Fibroblast of lung (primary cell): Measurements from ENCODE around the gene ASCC3.

Experiments
- EZH2 ChIP-seq: IDR thresholded peaks from 2 replicates; pipeline ENCODE4 v1.5.1; 2012; ENCODE audit warnings: low read length, control low read depth, mild to moderate bottlenecking; ENCODE audit errors: missing control alignments
- TF ChIP-seq, protein P1 (sequence below), 2 donors: IDR thresholded peaks in 1 of 2; conservative IDR thresholded peaks in 1 of 2; 1 replicate in 1 of 2; 2 replicates in 1 of 2; pipeline ENCODE4 v1.5.1; 2011 to 2012; ENCODE audit warnings: low read length in 2 of 2, control low read depth in 1 of 2, inconsistent platforms in 1 of 2, low read depth in 1 of 2, mild to moderate bottlenecking in 1 of 2

DNA sequence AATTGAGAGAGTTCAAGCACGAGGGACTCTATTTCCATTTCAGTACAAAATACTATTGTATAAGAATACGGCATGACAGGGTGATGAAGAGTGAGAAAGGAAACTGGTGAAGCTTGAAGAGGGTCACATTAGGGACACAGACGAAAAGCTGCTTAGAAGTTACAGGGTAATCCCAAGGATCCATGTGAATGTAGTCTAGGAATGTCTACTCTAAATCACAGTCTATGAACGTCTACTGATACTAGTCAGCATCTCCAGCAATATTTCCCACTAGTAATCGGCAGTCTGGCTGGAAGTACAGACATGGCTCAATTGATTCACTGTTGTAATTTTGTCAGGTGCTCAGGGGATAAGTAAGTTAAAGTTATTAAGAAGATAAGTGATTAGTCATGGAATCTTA lies 156.4 kb downstream of the ASCC3 start:
- TF ChIP-seq, protein P1, sequence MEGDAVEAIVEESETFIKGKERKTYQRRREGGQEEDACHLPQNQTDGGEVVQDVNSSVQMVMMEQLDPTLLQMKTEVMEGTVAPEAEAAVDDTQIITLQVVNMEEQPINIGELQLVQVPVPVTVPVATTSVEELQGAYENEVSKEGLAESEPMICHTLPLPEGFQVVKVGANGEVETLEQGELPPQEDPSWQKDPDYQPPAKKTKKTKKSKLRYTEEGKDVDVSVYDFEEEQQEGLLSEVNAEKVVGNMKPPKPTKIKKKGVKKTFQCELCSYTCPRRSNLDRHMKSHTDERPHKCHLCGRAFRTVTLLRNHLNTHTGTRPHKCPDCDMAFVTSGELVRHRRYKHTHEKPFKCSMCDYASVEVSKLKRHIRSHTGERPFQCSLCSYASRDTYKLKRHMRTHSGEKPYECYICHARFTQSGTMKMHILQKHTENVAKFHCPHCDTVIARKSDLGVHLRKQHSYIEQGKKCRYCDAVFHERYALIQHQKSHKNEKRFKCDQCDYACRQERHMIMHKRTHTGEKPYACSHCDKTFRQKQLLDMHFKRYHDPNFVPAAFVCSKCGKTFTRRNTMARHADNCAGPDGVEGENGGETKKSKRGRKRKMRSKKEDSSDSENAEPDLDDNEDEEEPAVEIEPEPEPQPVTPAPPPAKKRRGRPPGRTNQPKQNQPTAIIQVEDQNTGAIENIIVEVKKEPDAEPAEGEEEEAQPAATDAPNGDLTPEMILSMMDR (conservative IDR thresholded peaks at IDR 0.05 in 1 of 2, IDR thresholded peaks at IDR 0.05 in 1 of 2; ENCODE audit: low read depth in 1 of 2, low read length in 2 of 2): no peak
- no peak for TF ChIP-seq EZH2
